GM18502 (cell line): ENCODE measurements around the gene CHMP2B.
"Not testable (repeated sequence)": the region's sequence is repeated elsewhere in the genome, so short reads cannot be mapped to it uniquely, and the experiment has no call there.

Source experiments
- ATAC-seq: cut with Tn5 transposase; IDR thresholded peaks from one replicate; pipeline ENCODE4 v1.9.1; 2021; ENCODE audit warnings: mild to moderate bottlenecking; ENCODE audit not compliant: unreplicated experiment, poor library complexity

CHMP2B gene

DNA sequence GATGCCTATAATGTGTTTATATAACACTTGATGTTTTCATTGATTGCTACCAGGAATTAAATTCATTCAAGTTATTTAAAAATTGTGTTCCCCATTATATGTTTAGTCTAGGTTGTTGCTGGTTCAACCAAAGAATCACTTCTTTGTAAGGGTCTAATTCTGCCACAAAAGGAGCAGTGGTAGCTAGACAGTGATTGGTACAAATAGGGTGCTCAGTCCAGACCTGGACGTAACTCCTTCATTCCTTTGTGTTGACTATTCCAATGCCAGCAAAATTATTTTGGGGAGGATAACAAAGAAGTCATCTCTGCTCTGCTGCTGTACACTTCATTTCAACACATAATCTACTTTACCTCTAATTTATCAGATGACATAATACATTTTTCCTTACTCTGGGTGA lies 1.2 kb downstream of the CHMP2B start:
- ATAC-seq, result no peak

DNA sequence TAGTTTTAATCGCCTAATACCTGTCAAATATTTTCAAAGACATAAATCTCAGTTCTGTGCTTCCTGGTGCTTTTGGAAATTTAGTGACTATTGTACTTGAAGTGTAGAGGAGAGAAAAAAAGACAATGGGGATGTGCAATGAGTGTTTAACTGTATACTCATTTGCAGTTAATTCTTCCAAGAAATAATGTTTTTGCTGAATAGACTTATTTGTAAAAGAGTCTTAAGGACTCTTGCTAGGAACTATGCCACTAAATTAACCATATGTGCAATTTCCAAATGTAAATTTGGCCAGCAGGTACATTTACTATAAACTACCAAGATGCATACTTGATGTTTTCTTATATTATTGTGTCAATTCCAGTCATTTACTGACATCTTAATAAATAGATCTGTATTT lies 2.0 kb downstream of the CHMP2B start:
- ATAC-seq, result no peak

DNA sequence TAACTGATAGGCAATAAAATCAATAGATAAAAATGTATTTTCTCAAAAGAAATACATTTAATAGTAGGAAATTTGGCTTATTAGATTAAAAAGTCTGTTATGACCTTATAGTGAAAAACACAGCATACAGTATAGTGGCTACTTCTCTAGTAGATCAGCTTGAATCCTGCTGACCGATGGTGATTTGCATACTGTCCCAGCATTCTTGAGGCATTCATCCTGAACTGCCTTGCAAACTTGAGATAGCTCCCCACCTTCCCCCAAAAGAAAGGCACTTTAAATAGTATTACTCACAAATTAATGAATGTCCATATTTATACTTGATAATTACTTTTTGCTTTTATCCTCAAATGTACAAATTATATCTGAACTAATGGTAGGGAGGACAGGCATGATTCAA lies 6.7 kb downstream of the CHMP2B start:
- no peak for ATAC-seq

DNA sequence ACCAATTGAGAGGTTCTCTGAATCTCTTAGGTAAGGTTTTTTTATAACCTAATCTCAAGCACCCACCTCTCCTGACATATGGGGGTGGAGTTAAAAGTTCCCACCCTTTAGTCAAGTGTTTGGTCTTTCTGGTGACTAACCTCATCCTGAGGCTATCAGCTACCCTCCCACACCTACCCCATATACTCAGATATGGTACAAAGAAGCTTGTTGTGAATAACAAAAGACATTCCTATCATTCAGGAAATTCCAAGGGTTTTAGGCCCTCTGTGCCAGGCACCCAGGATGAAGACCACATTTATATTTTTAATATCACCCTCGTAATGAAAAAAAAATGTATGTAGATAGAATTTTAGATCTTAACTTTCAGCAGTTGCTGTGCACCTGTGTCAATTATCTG lies 9.0 kb downstream of the CHMP2B start:
- ATAC-seq, result no peak

DNA sequence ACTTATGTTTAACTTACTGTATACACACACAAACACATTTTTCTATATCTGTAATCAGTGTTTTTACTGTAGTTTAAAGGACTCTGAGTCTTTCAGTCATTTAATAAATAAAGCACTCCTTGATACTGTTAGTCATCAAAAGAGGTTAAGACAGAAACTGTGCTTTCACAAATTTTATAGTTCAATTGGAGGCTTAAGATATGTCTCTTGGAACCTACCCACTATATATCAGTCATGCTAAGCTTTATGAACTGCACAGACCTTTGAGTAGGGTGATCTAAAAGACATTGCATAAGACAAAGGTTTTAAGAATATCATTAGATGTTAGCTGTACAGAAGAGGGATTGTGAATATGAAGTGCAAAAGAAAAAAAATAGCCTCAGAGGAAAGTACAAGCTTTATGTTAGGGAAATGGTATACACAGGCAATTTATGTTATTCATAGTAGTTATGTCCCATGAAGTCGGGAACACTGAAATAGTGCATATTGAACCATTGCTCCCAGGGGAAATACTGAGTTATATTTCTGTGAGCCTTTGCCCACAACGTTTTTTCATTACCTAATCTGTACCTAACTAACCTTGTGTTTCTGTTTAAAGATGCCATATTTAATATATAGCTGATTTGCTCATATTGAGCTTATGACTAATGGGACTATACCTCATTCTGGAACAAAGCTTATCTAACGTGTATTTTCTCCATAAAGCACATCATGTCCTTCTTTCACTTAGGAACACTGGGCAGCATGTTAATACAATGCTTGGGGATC lies 19.7 kb downstream of the CHMP2B start:
- ATAC-seq, result no peak

DNA sequence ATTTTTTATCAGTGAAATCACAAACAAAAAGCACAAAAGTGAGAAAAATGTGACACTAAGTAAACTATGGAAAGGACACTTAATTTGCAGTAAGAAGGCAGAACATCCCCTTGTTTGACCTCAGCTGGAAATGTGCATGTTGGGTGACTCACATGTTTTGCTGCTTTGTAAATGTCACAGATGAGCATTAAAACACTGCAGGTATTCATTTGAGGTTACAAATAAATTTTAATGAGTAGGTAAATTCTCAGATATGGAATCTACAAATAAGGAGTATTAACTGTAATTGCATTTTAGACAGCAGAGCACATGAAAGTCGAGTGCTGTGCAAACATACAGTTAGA lies 20.3 kb downstream of the CHMP2B start:
- no peak for ATAC-seq

DNA sequence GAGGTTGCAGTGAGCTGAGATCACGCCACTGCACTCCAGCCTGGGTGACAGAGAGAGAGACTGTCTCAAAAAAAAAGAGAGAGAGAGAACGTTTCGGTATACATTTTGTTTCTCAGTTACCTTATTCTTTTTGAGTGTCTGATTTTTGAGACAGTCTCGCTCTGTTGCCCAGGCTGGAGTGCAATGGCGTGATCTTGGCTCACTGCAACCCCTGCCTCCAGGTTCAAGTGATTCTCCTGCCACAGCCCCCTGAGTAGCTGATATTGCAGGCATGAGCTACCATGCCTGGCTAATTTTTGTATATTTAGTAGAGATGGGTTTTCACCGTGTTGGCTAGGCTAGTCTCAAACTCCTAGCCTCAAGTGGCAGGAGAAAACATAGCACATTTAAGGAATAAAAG lies 21.1 kb downstream of the CHMP2B start:
- not testable (repeated sequence) for ATAC-seq

DNA sequence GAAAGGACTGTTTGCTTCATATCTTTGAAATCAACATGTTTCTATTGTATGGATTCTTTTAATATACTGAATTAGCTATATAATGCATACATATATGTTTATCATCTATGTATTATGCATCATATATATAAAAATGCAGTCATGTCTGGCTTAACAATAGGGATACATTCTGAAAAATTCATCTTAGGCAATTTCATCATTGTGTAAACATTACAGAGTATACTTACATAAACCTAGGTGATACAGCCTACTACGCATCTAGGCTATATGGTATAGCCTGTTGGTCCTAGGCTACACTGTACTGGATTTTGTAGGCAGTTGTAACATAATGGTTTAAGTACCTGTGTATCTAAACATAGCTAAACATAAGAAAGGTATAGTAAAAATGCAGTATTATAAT lies 21.7 kb downstream of the CHMP2B start:
- ATAC-seq, result no peak

DNA sequence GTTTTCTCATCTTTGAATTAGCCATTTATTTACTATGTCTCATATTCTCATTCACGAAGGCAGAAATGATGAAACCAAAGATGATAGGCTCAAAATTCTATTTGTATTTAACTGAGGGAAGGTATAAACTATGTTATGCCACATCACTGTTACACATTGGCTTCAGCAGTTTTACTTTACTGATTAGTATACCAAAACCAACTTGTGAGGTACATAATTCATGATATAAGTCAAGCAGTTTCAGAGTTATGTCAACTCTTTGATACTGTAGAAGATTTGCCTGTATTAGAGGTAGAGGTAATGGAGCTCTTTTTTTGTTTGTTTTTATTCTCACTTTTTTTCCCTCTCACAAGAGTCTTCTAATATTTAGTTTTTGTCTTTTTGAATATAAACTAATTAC lies 22.9 kb downstream of the CHMP2B start:
- ATAC-seq, result no peak

DNA sequence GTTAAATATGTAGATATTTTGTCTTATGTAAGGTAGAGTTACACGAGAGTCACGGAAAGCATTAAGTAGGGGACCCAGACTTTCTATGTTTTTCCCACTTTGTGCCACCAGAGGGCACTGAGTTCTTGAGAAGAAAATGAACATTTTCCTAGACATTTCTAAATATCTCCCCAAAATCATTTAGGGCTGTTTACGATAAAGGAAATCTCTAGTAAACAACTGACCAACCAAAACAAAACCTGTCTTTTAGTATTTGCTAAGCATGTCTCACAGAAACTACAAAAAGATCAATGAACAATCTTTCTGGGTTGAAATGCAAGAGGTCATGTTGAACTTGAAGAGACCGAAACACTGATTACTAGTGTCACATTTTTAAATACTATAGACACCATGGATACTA lies 33.2 kb downstream of the CHMP2B start:
- ATAC-seq, result peak; percentile 84

DNA sequence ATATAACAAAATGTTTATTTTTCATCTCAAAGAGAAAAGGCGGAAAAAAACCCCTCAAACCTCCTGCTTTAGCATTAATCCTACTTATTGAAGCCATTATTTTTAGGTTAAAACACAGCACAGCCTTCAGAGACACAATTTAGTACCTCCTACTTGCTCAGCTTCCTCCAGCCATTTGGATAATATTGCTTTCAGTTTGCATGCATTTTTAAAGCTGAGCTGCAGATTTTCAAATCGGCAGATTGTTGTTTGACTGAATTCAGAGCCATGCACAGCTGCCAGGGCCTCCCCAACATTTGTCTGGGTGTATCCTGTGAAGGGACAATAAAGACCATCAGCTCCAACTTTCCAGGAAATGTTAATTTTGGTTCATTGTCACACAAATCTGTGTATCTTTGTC lies 34.8 kb downstream of the CHMP2B start:
- no peak for ATAC-seq

DNA sequence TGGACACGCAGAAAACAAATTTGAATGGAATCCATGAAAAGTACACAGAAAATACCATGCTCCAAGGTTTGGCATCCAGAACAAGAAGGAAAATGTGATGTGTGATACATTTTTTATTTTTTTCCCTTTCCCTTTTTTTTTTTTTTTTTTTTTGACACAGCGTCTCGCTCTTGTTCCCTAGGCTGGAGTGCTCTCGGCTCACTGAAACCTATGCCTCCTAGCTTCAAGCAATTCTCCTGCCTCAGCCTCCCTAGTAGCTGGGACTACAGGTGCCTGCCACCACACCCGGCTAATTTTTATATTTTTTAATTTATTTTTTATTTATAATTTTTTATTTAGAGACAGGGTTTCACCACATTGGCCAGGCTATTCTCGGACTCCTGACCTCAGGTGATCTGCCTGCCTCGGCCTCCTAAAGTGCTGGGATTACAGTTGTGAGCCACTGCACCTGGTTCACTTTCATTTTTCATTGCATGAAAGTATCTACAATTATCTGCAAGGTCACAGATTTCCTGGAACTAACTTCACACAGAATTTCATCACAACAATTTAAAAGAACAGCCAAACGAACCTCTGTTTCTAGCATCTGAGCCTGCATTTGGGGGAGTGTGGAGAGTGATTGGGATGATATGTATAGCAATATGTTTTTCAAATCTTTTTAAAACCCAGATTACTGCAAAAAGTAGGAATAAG lies 41.0 kb downstream of the CHMP2B start:
- no peak for ATAC-seq

DNA sequence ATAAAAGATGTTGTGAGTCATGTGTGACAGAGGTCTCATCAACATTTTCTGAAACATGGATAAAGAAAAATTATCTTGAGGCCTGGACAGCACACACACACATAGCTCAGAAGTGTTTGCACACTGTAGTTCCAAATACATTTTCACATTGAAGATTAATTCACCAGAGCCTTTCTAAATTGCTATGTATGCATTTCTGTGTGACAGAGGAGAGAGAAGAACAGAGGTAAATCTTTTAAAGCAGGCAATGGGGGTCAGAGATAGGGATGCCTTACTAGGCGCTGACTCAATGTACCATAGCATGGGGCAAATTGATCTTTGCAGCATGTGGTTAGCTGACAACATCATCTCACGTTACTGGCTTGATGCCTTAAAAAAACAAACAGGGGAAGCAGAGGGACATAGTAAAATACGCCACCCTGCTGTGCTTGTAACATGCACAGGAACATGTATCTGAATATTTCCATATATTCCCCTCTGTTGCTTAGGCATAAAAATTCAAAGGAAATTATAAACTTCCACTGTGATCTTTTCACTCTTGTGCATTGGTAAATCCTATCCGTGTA lies 41.6 kb downstream of the CHMP2B start:
- no peak for ATAC-seq

DNA sequence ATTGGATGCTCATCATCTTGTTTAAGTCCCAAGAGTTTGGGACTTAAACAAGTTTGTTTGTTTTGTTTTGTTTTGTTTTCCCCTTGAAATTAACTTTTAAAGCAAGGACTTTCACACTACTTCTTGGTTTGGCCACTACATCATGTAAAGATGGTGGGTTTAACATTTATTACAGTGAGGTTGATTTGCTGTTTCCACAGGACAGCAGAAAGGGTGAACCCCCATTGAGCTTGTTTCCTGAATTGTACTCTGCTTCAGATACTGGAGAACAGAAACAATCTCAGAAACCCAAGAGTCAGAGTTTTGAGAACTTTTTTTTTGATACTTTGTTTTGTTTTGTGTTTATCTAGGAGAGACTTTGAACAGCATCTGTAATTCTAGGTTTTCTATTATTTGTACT lies 42.6 kb downstream of the CHMP2B start:
- ATAC-seq, result no peak

DNA sequence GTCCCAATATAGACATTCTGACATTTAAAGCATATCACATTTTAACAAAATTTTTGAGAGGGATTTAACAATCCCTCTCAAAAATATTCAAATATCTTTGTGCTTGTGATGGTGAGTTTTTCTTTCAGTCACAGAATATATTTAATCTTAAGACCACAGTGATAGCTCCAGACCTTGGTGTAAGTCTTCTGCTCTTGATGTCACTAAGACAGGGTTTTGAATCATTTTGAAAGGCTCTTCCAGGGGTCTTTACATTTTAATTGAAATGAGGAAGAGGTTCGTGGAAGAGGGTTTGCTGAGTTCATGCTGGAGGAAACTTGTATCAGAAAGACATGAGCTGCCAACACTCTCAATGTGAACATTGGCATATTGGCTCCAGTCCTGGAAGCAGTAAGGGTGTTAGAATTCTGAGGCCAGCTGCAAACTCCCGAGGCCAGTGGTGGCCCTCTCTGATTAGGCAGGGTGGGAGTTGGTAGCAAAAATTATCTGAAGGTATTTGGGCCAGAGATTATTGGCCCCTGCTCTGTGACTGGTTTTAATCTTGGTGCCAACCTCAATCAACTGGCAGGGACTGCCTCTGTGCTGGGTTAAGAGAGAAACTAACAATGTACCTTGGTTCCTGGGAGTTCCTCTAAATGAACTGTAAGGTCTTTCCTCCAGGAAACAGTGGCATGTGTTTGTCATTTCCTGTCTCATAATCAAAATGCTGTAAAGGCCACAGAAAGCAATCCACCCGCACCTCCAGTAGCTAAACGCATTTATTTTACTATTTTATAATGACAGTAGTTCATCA lies 44.0 kb downstream of the CHMP2B start:
- ATAC-seq, result no peak

DNA sequence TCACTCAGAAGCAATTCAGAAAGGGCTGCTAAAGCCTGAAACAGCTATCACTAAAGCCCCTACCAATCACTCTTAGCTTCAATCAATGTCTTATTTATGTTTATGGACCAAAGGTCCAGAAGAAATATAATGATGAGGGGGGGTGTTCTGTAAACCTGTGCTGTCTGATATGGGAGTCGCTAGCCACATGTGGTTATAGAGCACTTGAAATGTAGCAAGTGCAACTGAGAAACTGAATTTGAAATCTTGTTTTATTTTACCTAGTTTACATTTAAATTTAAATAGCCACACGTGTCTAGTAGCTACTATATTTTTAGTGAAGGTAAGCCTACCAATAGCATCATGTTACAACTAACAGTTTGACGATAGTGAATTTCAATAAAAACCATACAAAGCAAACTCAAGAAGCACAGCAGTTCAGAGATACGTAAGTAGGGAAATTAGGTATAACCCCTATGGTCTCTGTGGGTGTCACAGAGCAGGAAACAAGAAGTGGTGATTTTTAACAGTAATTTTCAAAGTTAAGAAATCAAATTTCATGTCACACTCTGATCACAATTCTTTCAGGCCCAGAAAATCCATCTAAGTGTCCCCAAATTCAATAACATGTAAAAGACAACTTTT lies 45.7 kb downstream of the CHMP2B start:
- ATAC-seq, result peak; percentile 80

DNA sequence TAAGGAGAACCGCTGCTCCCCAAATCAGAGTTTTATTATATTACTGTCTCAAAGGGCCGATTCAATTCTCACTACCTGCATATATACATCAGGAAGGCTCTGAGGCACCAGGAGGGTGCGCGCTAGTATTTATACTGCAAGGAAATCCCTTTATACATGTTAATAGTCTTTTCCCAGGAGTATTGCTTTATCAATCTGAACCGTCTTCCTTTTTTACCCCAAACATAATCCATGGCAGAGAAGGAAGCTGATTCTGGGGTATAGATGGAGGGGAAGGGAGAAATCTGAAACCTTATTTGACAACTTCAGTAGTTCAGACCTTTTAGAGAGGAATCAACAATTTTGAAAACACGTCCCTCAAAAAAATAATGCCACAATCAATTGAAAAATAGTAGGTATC lies 49.4 kb downstream of the CHMP2B start, which contains the start of gene POU1F1:
Gene POU1F1, minus strand, starts transcription at position 101 of the 400 bp plus-strand sequence. CDS start 122 bp downstream, outside the sequence.
- ATAC-seq, result no peak

DNA sequence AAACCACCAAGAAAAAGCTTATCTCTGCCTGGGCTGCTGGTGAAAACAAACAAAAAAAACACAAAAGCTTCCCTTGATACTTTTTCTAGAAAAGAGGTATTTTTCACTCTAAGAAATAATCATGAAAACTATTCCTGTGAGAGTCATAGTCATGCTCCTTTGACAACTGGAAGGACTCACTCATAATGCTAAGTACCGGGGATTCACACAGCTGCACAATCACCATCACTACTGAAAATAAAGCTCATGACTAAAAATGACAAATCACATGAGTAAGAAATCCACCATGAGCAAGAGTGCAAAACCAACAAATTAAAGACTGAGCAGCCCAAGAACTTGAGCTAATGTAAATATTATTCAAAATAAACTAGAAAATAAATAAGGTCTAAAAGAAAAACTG lies 59.9 kb downstream of the CHMP2B start:
- ATAC-seq, result peak; percentile 86

DNA sequence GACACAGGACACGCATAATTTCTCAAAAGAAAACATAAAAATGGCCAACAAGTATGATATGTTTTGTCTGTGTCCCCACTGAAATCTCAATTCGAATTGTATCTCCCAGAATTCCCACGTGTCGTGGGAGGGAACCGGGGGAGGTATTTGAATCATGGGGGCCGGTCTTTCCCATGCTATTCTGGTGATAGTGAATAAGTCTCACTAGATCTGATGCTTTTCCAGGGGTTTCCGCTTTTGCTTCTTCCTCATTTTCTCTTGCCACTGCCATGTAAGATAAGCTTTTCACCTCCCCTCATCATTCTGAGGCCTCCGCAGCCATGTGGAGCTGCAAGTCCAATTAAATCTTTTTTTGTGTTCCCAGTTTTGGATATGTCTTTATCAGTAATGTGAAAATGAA lies 61.3 kb downstream of the CHMP2B start:
- ATAC-seq, result no peak

DNA sequence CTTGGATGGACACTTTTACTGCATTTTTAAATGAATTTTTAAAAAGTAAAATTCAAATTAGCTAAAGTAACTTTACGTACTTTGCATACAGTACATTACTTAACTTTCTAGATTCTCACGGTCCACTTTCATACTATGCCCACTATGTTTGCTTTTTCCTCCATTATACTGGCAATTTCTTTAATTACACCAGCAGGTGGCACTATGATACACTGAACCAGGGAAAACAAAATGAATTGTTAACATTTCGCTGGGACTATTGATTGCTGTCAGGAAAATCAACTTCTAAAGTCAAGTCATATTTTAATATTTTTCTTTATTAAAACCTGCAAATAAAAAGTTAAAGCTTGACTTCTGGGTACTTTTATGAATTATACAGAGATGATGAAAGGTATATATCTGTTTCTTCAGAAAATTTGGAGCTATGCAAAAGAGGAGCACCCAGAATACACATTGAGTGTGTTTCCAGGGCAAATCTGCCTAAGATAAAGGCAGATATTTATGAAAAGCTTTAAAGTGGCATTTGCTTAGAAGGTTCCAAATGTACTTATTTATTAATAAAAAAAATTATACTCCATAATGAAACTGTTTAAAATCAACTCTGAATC lies 71.1 kb downstream of the CHMP2B start:
- peak; percentile 89 for ATAC-seq
